Progenitor cell of endocrine pancreas (in vitro differentiated cells): Measurements from ENCODE around the gene PLSCR4. TPM values are rescaled to one million over a fixed set of nuclear protein-coding genes. Genes with fewer than 3 reads are reported as not detected.

Experiments used
- DNase-seq: peaks from one replicate; pipeline ENCODE4 v3.0.0; 2021; ENCODE audit warnings: low spot score; ENCODE audit not compliant: unreplicated experiment
- H3K27ac Mint-ChIP-seq: 2 replicates; pipeline ENCODE4 v1.8.0; 2021; ENCODE audit warnings: mild to moderate bottlenecking, moderate library complexity, mixed read lengths
- H3K27me3 Mint-ChIP-seq: 2 replicates; pipeline ENCODE4 v1.8.0; 2021; ENCODE audit warnings: mixed read lengths
- H3K36me3 Mint-ChIP-seq: 2 replicates; pipeline ENCODE4 v1.8.0; 2022; ENCODE audit warnings: mixed read lengths; ENCODE audit not compliant: insufficient read depth
- H3K4me1 Mint-ChIP-seq: 2 replicates; pipeline ENCODE4 v1.8.0; 2021; ENCODE audit warnings: low read depth, mixed read lengths
- H3K4me3 Mint-ChIP-seq: 2 replicates; pipeline ENCODE4 v1.8.0; 2021; ENCODE audit warnings: low read depth, mild to moderate bottlenecking, moderate library complexity, mixed read lengths
- H3K9me3 Mint-ChIP-seq: 2 replicates; pipeline ENCODE4 v1.8.0; 2021; ENCODE audit warnings: low read depth, mixed read lengths
- CTCF ChIP-seq: fragments of 200-600 bp; sonication (generic); IDR thresholded peaks from one replicate; pipeline ENCODE4 v1.5.0; 2021; ENCODE audit warnings: antibody characterized with exemption, mild to moderate bottlenecking; ENCODE audit not compliant: unreplicated experiment
- total RNA-seq: library from RNA; stranded (reverse); gene quantifications from 2 replicates; pipeline ENCODE4 v1.2.1, GENCODE V29; 2021

PLSCR4 gene
- total RNA-seq, 1 donor from 2014 or later, result 9.2 TPM

GRCh38 chr3:146191051-146191450 lies 59.9 kb downstream of the PLSCR4 start:
- DNase-seq, result no peak
- no peak overlapping the region for H3K4me3 Mint-ChIP-seq
- H3K4me1 Mint-ChIP-seq, result peaks cover 2% of the 10 kb centered on the region
- TF ChIP-seq CTCF, result no peak
- H3K9me3 Mint-ChIP-seq, result no peaks in the 10 kb centered on the region
- no peaks in the 10 kb centered on the region for H3K27me3 Mint-ChIP-seq
- no peaks in the 10 kb centered on the region for H3K36me3 Mint-ChIP-seq
- no peak overlapping the region for H3K27ac Mint-ChIP-seq

GRCh38 chr3:146189519-146190173 lies 61.3 kb downstream of the PLSCR4 start:
- H3K9me3 Mint-ChIP-seq, result no peaks in the 10 kb centered on the region
- H3K27me3 Mint-ChIP-seq, result no peaks in the 10 kb centered on the region
- DNase-seq, result no peak
- no peak overlapping the region for H3K27ac Mint-ChIP-seq
- no peak overlapping the region for H3K4me3 Mint-ChIP-seq
- no peaks in the 10 kb centered on the region for H3K36me3 Mint-ChIP-seq
- H3K4me1 Mint-ChIP-seq, result peaks cover 9% of the 10 kb centered on the region
- peak; percentile 84 for TF ChIP-seq CTCF

GRCh38 chr3:146187334-146187950 lies 63.5 kb downstream of the PLSCR4 start:
- Mint-ChIP-seq H3K4me3 (no peak overlapping the region), H3K4me1 (peaks cover 9% of the 10 kb centered on the region), H3K9me3 (no peaks in the 10 kb centered on the region), H3K36me3 (peaks cover 7% of the 10 kb centered on the region), H3K27me3 (no peaks in the 10 kb centered on the region), H3K27ac (no peak overlapping the region)
- no peak for DNase-seq
- TF ChIP-seq CTCF, result peak; percentile 68

GRCh38 chr3:146184241-146185015 lies 66.5 kb downstream of the PLSCR4 start:
- Mint-ChIP-seq H3K4me3 (no peak overlapping the region), H3K4me1 (peaks cover 9% of the 10 kb centered on the region), H3K9me3 (peaks cover 4% of the 10 kb centered on the region), H3K27ac (no peak overlapping the region), H3K27me3 (no peaks in the 10 kb centered on the region), H3K36me3 (peaks cover 7% of the 10 kb centered on the region)
- TF ChIP-seq CTCF, result no peak
- DNase-seq, result no peak

- no peak for TF ChIP-seq CTCF
- H3K36me3 Mint-ChIP-seq, result peaks cover 7% of the 10 kb centered on the region
Measured at GRCh38 chr3:146181216-146181615, 69.7 kb downstream of the PLSCR4 start.

More at GRCh38 chr3:146181216-146181615, 69.7 kb downstream of the PLSCR4 start:
- DNase-seq, result no peak
- Mint-ChIP-seq H3K4me3 (no peak overlapping the region), H3K9me3 (peaks cover 4% of the 10 kb centered on the region), H3K27ac (no peak overlapping the region), H3K27me3 (no peaks in the 10 kb centered on the region), H3K4me1 (peaks cover 8% of the 10 kb centered on the region)
